ENCODE data around the gene MIX23.

GRCh38 chr3:122391681-122392446 lies 8.8 kb upstream of the MIX23 start:
- no peak for TF ChIP-seq CTCF (IDR thresholded peaks at IDR 0.05 in 2 of 3, conservative IDR thresholded peaks at IDR 0.05 in 1 of 3; ENCODE audit: borderline replicate concordance in 1 of 3, insufficient read depth in 1 of 3, low read depth in 2 of 3, low read length in 2 of 3)
- TF ChIP-seq POLR2AphosphoS5 (IDR thresholded peaks at IDR 0.05; ENCODE audit: low read depth, low read length), result no peak
- no peak for TF ChIP-seq POLR2A (IDR thresholded peaks at IDR 0.05; ENCODE audit: borderline replicate concordance, extremely low read depth, insufficient read depth, insufficient read length)

Data from HCT116 (cell line).